HG02588 (cell line): ENCODE measurements around the gene CALML5.

Experiments used
- ATAC-seq: cut with Tn5 transposase; IDR thresholded peaks from one replicate; pipeline ENCODE4 v1.9.1; 2021; ENCODE audit warnings: mild to moderate bottlenecking, moderate library complexity; ENCODE audit not compliant: unreplicated experiment

Gene CALML5

DNA sequence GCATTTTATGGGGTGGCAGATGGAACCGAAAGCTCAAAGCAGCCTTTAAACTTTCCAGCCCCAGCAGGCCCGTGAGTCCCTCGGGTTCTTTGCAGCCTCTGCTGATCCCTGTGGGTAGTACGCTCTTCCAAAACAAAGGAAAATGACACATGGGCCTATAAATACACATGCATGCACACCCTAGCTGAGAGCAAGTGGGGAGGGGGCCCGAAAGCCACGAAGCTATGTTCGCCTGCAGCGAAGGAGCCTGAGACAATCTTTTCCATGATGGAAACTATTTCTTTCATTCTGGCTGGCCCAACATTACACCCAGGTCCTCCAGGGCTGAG, 32.2 kb downstream of the CALML5 start:
- ATAC-seq: no peak

DNA sequence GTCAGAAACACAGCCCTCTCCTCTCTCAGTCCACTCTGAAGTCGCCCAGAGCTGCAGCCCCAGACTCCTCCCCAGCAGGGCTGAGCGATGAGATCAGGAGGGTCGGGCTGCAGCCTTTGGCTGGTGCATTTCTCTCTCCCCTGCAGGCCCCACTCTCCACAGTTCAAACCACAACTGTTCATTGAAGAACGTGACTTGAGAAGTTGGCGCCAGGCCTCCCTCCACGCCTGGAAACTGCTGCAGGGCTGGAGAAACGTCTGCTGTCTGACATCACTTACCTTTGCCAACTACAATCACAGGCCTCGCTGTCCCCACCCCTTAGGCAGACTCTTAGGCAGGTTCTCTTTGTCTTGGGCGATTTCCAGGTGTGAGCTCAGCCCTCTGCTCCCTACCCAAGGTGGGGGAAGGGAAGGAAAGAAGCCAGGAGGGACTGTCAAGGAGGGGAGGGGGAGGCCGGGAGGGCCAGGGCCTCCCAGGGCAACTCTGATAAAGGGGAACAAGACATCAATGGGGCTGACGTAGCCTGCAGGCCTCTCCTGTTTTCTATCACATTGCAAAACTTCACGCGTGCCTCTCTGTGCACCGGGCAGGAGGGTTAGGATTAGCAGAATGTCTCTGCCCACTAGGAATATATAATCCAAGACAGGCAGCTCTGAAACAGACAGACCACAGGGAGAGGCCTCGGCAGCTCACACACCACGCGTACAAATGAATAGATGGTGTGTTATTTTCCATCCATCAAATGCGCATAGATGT, 32.7 kb downstream of the CALML5 start:
- ATAC-seq: no peak

DNA sequence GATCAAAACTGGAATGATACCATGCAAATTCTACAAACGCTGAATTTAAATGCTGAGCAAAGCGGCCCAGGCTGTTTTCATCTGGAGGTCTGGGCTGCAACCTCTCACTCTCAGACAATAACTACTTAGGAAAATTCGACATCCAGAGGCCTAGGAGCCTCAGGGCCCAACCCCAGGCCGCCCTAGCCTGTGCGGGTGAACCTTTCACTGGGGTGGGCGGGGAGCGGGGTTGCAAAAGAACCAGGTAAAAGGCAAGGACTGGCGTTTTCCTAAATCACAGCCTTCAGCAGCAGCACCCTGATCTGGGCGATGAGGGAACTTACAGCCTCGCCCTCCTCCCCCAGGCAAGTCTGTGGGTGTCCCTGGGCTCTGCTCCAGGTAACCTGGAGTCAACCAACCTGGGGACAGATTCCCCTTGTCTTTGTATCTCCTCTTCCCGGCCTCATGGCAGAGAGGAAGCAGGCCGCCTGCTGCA, 33.4 kb downstream of the CALML5 start:
- ATAC-seq: no peak

DNA sequence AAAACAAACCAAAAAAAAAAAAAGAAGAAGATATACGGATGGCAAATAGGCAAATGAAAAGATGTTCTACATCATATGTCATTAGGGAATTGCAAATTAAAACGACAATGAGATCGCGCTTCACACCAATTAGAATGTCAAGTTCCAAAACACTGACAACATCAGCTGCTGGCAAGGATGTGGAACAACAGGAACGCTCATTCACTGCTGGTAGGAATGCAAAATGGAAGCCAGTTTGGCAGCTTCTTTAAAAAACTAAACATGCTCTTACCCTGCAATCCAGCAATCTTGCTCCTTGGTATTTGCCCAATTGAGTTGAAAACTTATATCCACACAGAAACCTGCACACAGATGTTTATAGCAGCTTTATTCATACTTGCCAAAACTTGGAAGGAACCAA, 34.8 kb downstream of the CALML5 start:
- ATAC-seq: no peak

DNA sequence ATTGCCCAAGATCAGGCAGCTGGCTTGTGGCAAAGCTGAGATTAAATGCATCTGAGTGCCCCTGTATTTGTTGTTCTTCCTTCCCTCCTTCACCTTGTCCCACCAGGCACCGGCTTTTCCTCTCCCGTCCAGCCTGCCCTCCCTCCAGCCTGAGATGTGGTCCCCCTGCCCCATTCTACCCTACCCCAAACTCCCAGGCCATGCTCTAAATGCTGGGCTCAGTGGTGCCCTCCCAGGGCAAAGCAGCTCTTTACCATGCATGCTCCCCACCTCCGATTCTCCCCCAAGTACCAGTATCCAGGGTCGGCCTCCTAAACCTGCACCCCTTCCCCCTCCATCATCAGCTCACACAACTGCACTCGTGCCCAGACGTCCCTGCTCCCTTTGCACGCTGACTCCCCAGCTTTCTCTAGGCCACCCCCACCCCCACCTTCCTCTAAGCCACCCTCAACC, 36.5 kb downstream of the CALML5 start:
- ATAC-seq: no peak

DNA sequence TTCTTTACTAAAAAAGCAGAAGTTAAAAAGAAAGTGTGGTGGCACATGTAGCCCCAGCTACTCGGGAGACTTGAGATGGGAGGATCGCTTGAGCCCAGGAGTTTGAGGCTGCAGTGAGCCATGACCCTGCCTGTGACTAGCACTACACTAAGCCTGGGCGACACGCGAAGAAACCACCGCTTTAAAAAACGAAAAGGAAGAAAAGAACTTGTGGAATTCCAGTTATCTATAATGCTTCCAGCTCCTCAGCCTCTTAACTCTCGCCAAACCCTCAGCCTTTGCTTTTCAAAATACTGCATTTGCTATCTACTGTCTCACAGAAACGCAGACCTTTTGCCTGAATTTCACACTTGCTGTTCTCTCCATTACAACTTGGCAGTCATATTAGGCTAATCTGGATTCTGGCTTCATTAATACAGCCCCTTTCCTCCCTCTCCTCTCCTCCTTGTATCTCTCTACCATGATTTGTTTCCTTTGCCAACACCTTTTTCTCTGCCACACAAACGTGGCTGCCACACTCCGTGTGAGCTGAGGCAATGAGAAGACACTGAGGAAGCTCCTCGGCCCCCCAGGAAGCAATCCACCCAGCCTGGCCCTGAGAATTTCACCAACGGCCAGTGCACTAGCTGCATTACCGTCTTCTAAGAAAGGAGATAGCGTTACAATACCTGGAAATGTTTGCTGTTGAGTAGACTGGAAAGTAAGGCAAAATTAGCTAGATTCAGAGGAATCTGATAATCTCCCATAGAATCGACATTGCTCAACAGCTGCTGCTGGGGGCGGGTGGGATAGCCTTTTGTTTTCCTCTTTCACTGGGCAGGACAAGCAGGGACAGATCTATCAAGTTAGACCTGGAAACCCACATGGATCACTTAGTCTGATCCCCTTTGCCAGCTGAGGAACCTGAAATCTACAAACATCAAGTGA, 37.2 kb downstream of the CALML5 start:
- ATAC-seq: no peak

DNA sequence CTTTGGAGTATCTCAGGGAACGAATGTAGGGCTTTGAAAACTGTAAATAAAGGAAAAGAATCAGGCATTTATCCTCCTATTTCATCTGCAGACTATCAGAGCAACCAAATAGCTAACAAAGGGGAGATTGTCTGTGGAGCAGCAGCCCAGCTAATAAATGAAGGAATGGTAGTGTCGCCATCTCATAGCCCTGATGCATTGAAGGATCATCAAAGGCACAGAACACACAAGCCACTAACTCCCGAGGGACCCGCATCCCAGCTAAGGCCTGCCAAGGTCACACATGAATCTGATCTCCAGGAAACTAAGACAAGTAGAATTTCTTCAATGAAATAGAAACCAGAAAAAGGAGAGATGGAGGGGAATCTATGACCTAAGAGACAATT, 38.2 kb downstream of the CALML5 start:
- no peak for ATAC-seq

DNA sequence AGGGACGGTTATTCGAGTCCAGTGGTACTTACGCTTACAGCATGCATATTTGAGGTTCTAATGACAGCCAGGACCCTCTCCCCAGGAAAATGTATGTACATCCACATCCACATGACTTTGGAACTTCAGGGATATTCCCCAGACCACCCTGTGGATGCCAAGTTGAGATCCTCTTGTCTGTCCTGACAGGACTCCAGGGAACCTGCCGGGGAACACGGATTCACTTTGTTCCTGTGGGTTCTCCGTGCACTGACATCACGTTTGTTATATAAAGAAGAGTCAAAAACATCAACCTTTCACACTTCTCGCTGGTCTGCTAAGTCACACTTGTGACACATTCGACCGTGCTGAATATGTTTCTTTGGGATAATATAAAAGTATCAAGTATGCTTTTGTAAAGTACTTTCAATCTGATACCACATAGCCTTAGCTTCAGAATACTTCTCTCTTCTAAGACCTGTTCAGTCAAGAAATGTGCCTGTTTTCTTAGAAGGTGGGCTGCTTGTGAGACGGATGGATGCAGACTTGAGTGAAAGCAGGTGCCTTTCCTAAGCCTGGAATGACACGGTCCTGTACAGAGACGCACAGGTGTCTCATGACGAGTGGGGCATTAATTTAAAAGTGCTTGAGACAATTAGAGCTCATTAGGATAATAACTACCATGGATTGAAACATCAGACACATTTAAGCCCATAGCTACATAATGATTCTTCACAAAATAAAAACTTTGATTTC, 38.7 kb downstream of the CALML5 start:
- ATAC-seq: no peak

DNA sequence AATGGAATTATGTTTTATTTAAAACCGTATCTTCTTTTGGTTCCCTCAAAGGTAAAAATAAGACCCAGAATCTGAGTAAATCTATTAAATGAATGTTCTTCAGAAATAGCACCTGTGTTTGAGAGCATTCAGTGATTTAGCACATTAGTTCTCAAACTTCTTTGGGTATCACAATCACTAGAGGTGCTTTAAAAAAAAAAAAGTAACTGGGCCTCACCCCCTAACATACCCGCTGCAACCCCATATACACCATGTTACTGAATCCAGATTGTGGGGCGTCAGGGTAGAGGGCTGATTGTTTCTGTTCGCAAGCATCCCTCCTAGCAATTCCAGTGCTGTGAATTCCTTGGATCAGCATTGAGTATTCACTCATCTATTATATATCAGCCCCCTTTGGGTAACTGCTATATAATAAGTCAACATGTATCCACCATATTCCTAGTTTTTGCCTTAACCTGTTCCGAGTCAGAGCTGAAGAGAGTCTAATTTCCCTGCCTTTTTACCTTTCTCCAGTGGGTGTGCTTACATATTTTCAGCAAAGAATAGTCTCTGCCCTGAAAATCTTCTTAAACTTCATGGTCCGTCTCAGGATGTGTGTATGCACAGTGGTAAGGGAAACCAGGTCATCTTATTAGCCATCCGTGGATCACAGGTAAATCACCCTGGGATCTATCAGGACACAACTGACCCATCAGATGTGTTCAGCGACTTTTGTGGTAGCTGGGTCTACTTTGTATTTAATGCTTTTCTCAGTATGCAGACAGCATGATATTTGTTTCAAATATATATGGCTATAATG, 40.2 kb downstream of the CALML5 start:
- no peak for ATAC-seq

DNA sequence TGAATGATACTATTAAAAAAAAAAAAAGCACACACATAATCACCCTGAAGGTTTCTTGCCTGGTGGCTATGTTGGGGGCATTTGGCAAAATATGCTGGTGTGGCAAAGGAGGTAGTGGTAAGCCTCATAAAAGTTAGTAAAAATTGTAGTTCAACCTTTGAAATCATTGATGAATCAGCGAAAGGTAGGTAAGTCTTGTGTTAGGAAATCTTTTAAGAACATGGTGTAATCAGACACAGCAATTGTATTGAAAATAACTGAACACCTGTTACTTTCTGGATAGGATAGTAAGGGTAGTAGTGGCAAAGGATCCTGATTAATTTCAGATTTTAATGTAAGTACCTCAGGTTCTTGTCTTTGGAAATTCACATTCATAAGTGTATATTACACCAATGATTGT, 40.9 kb downstream of the CALML5 start:
- no peak for ATAC-seq

DNA sequence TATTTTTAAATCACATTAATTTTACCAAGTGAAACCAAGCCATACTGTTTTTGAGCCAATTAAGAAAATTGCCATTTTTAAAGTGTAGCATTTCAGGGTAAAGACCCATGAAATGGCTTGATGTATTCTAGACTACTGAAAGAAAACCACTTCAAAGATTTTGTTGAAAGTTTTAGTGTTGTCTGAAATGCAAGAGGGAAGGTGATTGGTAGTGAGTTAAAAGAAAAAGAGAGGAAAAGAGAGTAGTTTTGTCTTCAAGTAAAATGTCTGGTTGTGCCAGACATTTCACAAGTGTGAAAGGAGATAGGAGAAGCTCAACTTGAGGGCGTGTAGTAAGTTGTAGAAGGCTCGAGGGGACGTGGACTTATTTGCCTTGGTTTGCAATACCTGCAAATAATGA, 41.6 kb downstream of the CALML5 start:
- ATAC-seq: no peak

DNA sequence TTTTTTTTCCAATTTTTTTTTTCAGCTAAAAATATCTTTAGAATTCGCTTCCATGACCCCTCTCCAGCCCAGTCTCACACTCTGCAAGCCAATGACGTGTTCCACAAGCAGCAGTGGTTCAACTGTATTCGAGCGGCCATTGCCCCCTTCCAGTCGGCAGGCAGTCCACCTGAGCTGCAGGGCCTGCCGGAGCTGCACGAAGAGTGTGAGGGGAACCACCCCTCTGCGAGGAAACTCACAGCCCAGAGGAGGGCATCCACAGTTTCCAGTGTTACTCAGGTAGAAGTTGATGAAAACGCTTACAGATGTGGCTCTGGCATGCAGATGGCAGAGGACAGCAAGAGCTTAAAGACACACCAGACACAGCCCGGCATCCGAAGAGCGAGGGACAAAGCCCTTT, 42.8 kb downstream of the CALML5 start:
- ATAC-seq: no peak

DNA sequence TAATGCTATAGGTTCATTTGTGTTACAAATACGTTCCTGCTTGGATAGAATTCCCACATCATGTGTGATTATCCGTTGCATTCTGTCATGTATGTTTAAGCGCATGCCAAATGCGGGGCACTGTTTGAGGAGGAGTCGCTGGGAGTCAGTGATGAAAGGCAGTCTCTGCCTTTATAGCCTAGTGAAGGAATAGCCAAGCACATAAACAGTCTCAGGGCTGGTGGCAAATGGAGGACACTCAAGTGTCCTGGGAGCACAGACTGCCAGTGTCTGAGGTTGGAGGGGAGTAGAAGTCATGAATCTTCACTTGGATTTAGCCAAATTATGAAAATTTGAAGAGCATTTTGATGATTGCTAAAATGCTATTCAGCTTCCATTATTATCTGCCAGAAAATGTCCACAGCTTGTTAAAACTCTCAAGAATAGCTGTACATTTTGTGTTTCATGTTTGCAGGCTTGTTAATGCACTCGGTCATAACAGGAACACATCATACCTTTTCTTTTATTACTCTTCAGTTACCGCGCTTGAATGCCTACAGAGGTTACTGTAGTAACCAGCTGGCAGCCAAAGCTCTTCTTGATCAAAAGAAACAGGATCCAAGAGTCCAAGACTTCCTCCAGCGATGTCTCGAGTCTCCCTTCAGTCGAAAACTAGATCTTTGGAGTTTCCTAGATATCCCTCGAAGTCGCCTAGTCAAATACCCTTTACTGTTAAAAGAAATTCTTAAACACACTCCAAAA, 45.5 kb downstream of the CALML5 start:
- no peak for ATAC-seq

DNA sequence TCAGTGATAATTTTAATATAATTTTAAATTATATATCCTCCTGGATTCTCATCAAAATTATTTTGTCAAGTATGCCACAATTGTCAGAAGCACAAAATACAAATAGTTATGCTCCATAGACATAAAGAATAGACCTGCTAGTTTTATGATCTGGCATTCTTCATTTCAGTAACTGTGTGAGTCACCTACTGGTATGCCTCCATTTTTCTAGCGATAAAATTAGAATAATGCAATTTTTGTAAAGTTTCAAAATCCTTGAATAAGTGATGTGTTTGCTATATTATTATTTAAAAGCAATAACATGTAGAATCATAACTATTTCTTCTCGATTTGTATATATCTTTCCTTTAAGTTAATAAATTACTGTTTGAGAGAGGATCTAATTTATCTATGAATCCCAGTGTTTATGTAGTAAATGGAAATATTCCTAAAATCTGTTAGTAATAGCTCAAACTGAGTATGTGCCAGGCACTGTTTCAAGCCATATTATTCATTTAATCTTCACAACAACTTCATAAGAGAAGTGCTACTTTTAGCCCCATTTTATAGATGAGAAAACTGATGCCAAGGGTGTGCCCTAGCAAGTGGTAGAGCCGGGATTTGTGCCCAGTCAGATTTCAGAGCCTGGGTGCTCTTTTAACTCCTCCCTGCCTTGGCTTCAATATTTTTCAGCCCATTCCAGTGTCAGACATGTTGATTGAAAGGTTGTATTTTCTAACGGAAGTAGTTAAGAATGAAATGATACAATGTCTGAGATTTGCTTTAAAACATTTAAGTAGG, 48.6 kb downstream of the CALML5 start:
- no peak for ATAC-seq

DNA sequence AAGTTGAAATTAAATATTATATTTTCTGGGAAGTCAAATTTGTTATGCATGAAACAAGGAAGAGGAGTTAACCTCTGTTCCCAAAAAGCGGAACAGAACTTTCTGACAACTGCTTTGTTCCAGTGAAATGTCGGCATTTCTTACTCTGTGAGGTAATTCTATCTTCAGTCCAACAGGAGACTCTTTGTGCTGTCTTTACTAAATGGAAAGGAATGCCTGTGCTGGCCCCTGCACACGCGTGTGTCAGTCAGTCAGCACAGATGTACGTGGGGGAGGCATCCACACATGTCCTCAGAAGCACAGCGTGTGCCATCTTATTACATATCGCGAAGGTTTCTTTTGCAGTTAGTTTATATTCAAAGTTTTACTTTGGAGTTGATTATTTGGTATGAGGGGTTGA, 49.5 kb downstream of the CALML5 start:
- ATAC-seq: no peak

DNA sequence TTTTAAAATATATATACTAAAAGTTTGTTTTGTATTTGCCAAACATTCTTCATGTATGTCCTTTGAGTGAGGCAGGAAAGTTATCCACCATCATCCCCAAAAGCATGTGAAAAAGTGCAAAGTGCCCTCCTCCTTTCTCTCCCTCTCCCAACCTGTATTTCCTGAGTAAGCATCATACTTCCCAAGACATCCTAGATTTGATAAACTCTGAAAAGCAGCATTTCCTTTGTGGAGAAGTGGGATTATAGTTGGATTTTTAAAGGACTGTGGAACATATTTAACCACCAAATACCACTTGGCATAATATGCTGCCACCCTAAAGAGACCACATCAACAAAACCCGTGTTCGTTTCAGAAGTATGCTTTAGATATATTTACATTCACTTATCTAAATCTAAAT, 50.1 kb downstream of the CALML5 start:
- ATAC-seq: no peak
